ENCODE results near the gene IL13RA1.

The IL13RA1 gene

DNA sequence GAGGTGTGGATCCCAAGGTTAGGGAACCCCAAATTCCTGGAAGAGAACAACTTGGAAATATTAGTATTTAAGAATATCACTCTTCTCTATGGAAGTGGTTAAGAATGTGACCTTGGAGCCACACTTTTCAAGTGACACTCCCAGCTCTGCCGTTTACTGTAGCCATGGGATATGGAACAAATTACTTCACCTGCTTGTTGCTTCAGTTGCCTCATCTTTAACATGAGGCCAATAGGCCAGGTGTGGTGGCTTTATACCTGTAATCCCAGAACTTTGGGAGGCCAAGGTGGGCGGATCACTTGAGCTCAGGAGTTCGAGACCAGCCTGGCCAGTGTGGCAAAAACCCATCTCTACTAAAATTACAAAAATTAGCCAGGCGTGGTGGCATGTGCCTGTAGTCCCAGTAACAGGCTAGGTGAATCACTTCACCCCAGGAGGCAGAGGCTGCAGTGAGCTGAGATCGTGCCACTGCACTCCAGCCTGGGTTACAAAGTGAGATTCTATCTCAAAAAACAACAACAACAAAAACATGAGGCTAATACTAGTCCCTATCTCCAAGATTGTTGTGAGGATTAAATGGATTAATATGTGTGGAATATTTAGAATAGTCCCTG, 13.0 kb downstream of the IL13RA1 start (continued):
- TF ChIP-seq, protein P1, sequence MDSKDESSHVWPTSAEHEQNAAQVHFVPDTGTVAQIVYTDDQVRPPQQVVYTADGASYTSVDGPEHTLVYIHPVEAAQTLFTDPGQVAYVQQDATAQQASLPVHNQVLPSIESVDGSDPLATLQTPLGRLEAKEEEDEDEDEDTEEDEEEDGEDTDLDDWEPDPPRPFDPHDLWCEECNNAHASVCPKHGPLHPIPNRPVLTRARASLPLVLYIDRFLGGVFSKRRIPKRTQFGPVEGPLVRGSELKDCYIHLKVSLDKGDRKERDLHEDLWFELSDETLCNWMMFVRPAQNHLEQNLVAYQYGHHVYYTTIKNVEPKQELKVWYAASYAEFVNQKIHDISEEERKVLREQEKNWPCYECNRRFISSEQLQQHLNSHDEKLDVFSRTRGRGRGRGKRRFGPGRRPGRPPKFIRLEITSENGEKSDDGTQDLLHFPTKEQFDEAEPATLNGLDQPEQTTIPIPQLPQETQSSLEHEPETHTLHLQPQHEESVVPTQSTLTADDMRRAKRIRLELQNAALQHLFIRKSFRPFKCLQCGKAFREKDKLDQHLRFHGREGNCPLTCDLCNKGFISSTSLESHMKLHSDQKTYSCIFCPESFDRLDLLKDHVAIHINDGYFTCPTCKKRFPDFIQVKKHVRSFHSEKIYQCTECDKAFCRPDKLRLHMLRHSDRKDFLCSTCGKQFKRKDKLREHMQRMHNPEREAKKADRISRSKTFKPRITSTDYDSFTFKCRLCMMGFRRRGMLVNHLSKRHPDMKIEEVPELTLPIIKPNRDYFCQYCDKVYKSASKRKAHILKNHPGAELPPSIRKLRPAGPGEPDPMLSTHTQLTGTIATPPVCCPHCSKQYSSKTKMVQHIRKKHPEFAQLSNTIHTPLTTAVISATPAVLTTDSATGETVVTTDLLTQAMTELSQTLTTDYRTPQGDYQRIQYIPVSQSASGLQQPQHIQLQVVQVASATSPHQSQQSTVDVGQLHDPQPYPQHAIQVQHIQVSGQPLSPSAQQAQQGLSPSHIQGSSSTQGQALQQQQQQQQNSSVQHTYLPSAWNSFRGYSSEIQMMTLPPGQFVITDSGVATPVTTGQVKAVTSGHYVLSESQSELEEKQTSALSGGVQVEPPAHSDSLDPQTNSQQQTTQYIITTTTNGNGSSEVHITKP (tag by site-specific recombination; IDR thresholded peaks at IDR 0.05) = peak; percentile 57
- TF ChIP-seq ZFP69B (tag by site-specific recombination; IDR thresholded peaks at IDR 0.05) (no peak), TCF7L2 (IDR thresholded peaks at IDR 0.05; ENCODE audit: borderline replicate concordance, low read depth, low read length) (no peak)

GRCh38 chrX:118742176-118742575, 14.8 kb downstream of the IL13RA1 start:
- TF ChIP-seq ZNF248 (tag by site-specific recombination; IDR thresholded peaks at IDR 0.05) = no peak
- no peak for TF ChIP-seq YY1 (tag by site-specific recombination; IDR thresholded peaks at IDR 0.05)
- TF ChIP-seq ZSCAN30 (tag by site-specific recombination; IDR thresholded peaks at IDR 0.05) = no peak
- no peak for TF ChIP-seq ZBTB44 (tag by site-specific recombination; IDR thresholded peaks at IDR 0.05)
- no peak for TF ChIP-seq YY2 (tag by site-specific recombination; IDR thresholded peaks at IDR 0.05)
- TF ChIP-seq, protein P2, sequence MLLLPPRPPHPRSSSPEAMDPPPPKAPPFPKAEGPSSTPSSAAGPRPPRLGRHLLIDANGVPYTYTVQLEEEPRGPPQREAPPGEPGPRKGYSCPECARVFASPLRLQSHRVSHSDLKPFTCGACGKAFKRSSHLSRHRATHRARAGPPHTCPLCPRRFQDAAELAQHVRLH (tag by site-specific recombination; IDR thresholded peaks at IDR 0.05) = no peak
- TF ChIP-seq, protein P3, sequence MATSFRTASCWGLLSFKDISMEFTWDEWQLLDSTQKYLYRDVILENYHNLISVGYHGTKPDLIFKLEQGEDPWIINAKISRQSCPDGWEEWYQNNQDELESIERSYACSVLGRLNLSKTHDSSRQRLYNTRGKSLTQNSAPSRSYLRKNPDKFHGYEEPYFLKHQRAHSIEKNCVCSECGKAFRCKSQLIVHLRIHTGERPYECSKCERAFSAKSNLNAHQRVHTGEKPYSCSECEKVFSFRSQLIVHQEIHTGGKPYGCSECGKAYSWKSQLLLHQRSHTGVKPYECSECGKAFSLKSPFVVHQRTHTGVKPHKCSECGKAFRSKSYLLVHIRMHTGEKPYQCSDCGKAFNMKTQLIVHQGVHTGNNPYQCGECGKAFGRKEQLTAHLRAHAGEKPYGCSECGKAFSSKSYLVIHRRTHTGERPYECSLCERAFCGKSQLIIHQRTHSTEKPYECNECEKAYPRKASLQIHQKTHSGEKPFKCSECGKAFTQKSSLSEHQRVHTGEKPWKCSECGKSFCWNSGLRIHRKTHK (tag by site-specific recombination; IDR thresholded peaks at IDR 0.05) = no peak
- no peak for TF ChIP-seq ZNF23 (tag by site-specific recombination; IDR thresholded peaks at IDR 0.05; ENCODE audit: borderline replicate concordance)
- TF ChIP-seq ZEB2 (tag by site-specific recombination; IDR thresholded peaks at IDR 0.05) = no peak
- no peak for TF ChIP-seq SETDB1 (IDR thresholded peaks at IDR 0.05; ENCODE audit: insufficient read length, low read length)
- no peak for TF ChIP-seq ZNF510 (tag by site-specific recombination; IDR thresholded peaks at IDR 0.05; ENCODE audit: insufficient replicate concordance)
- no peak for TF ChIP-seq SP2 (tag by site-specific recombination; IDR thresholded peaks at IDR 0.05)
- TF ChIP-seq, protein P4, sequence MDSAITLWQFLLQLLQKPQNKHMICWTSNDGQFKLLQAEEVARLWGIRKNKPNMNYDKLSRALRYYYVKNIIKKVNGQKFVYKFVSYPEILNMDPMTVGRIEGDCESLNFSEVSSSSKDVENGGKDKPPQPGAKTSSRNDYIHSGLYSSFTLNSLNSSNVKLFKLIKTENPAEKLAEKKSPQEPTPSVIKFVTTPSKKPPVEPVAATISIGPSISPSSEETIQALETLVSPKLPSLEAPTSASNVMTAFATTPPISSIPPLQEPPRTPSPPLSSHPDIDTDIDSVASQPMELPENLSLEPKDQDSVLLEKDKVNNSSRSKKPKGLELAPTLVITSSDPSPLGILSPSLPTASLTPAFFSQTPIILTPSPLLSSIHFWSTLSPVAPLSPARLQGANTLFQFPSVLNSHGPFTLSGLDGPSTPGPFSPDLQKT (IDR thresholded peaks at IDR 0.05; ENCODE audit: borderline replicate concordance, low read depth, low read length) = no peak
- TF ChIP-seq PBX3 (CRISPR knock-in tag; IDR thresholded peaks at IDR 0.05) = no peak
- no peak for TF ChIP-seq ZNF169 (tag by site-specific recombination; IDR thresholded peaks at IDR 0.05)
- TF ChIP-seq ZNF776 (tag by site-specific recombination; IDR thresholded peaks at IDR 0.05; ENCODE audit: borderline replicate concordance) = no peak
- POLR2A ChIA-PET = no interaction called here
- 0 out of 2 replicates have a peak, but pooled peaks cover 2% of the 10 kb centered on the region for H3K4me1 ChIP-seq (ENCODE audit: control insufficient read depth, insufficient read depth, low read length)

More at GRCh38 chrX:118742176-118742575, 14.8 kb downstream of the IL13RA1 start:
- no peaks in the 10 kb centered on the region; a peak in 1 of 3 replicates for H3K36me3 ChIP-seq (ENCODE audit: control insufficient read depth in 2 of 2, insufficient read depth in 1 of 2, low read length in 2 of 2)
- H3K4me3 ChIP-seq (ENCODE audit: low read depth, low read length) = no peak overlapping the region
- no peaks in the 10 kb centered on the region for H3K9me3 ChIP-seq (ENCODE audit: control insufficient read depth, insufficient read depth, low read depth, low read length)
- CTCF ChIA-PET = interaction anchor here (0.7 to 0.9 kb wide), 2 partner anchors 37 to 115 kb away, joined by 3 read pairs; no protein-coding TSS in a partner anchor
- no peak overlapping the region for H3K27ac ChIP-seq (ENCODE audit: extremely low read depth, low read depth, low read length)

All from HEK293 (cell line).